MV-4-11 (cell line): ENCODE measurements around the gene SS18L1.

Experiments used
- DNase-seq: peaks from one replicate; lab custom pipeline; 2025; lab: John Stamatoyannopoulos, UW

Gene SS18L1

DNA sequence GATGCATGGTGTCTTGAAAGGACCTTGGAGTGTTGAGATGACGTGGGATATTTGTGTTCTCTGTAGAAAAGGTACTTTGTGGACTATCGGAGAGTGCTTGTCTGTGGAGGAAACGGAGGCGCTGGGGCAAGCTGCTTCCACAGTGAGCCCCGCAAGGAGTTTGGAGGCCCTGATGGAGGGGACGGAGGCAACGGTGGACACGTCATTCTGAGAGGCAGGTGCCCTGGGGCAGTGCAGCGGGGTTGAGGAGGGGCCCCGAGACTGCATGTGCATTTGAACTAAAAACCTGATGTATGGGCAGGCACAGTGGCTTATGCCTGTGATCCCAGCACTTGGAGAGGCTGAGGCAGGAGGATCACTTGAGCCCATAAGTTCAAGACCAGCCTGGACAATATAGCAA is 52.2 kb downstream of the SS18L1 start:
- no peak for DNase-seq

DNA sequence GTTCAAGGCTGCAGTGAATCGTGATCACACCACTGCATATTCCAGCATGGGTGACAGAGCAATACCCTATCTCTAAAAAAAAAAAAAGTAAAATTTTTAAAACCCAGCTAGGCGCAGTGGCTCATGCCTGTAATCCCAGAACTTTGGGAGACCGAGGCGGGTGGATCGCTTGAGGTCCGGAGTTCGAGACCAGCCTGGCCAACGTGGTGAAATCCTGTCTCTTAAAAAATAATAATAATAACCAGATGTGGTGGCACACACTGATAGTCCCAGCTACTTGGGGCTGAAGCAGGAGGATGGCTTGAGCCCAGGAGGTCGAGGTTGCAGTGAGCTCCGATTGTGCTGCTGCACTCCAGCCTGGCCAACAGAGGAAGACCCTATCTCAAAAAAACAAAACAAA is 52.7 kb downstream of the SS18L1 start:
- DNase-seq: no peak

DNA sequence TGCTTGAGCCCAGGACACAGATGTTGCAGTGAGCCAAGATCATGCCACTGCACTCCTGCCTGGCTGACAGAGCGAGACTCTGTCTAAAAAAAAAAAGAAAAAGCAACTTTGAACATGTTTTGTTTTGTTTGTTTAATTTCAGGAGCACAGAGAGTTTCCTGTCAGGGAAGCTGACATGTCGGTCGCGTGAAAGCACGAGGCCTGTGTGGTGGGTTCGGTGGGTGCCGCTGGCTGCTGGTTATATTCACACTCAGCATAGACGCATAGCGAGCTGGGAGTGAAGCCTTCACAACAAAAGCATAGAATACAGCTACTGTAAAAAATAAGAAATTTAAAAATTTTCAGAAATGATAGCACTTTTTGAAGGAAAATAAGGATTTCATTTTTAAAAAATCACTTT is 53.7 kb downstream of the SS18L1 start:
- no peak for DNase-seq

DNA sequence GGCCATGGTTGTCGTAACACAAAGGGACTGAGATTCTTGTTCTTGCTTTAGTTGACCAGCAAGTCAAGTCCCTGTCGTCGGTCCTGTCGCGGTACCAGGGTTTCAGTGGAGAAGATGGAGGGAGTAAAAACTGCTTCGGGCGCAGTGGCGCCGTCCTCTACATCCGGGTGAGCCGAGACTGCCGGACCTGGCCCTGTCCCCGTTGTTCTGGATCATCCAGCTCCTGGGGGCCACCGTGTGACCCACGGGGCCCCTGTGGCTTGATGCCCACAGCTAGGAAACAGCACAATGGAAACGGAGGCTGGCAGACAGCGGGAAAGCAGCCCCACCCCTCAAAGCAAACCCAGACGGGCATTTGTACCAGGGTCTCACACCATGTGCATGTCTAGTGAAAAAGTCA is 54.2 kb downstream of the SS18L1 start:
- no peak for DNase-seq

DNA sequence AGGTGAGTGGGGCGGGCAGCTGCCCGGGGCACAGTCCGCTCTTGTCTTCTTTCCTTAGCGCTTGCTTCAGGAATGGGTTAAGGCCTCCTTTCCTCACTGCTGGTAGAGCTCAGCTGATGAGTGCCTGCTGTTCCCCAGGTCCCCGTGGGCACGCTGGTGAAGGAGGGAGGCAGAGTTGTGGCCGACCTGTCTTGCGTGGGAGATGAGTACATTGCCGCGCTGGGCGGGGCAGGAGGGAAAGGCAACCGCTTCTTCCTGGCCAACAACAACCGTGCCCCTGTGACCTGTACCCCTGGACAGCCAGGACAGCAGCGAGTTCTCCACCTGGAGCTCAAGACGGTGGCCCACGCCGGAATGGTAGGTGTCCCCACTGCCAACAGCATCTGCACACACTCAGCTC is 54.9 kb downstream of the SS18L1 start:
- no peak for DNase-seq

DNA sequence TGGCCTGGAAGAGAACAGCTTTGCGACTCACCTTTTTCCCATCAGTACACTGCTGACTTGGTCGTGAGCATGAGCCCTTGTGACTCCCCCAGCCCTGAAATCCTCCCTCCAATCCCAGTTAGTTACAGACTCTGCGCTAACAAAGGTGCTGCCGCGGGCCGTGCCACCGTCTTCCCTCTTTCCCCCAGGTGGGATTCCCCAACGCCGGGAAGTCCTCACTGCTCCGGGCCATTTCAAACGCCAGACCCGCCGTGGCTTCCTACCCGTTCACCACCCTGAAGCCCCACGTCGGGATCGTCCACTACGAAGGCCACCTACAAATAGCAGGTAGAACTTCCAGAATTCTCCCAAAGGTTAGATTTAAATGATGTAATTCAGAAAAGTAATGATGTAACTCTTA is 55.4 kb downstream of the SS18L1 start:
- no peak for DNase-seq

DNA sequence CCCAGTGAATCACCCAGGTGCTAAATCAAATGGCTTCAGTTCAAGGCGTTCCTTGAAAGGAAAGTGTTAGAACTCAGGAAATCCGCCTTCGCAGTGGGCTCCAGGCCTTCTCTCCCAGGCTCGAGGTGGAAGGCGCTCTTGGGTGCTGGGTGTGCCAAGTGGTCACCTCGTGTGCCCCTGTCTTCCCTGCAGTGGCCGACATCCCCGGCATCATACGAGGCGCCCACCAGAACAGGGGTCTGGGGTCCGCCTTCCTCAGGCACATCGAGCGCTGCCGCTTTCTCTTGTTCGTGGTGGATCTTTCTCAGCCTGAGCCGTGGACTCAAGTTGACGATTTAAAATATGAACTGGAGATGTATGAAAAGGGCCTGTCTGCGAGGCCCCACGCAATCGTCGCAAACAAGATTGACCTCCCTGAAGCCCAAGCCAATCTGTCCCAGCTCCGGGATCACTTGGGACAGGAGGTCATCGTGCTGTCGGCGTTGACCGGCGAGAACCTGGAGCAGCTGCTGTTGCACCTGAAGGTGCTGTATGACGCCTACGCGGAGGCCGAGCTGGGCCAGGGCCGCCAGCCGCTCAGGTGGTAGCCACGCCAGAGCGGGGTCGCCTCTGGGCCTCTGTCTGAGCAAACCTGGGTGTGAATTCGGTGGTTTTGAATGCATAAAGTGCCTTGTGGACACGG is 57.1 kb downstream of the SS18L1 start:
- DNase-seq: no peak

DNA sequence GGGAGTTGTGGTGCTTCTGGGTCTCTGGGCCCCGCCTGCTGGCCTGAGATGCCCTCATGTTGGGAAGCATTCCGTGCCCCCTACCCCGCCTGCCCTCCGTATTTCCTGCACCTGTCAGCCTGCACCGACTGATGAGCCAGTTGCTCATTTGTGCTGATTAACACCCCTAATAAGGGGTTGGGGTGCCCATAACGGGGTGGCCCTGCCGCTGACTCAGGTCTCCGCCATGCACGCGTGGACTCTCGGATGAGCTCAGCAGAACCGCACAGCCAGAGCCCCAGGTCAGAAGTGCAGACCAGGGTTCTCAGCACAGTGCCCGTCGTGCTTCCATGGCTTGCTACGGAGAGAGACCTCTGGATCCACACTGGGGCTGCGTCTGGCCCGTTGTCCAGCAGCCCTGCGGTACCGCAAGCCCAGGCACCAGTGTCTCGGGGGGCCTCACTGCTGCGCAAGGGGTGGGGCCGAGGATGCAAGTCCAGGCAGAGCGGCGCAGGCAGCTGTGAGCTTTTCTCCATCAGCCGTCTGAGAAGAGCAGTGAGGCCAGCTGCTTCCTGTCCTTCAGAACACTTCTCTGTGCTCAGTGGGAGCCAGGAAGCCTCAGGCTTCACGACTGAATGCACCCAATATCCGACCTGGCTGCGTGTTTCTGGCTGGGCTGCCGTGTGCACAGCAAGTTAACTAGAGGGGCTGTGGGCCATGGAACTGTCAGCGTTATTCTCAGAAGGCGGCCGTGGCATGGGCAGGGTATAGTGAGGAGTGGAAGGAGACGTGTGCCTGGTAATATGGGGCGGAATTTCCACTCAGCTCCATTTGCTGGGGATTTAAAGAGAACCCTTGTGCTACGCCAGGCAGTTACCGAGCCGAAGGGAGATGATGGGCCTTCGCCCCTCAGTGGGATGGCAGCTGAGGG is 57.9 kb downstream of the SS18L1 start:
- no peak for DNase-seq

DNA sequence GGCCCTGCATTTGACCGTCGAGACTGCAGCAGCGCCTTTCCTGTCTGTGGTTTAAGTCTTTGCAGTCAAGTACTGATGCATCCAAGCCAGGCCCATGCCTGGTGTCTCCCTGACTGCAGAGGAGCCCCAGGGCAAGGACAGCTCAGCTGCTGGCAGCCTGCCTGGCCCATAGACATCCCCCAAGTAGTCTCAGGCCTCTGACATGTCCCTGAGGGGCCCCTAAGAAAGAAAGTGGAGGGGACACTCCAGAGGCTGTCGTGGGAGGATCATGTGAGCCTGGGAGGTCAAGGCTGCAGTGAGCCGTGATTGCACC is 58.5 kb downstream of the SS18L1 start:
- DNase-seq: no peak

DNA sequence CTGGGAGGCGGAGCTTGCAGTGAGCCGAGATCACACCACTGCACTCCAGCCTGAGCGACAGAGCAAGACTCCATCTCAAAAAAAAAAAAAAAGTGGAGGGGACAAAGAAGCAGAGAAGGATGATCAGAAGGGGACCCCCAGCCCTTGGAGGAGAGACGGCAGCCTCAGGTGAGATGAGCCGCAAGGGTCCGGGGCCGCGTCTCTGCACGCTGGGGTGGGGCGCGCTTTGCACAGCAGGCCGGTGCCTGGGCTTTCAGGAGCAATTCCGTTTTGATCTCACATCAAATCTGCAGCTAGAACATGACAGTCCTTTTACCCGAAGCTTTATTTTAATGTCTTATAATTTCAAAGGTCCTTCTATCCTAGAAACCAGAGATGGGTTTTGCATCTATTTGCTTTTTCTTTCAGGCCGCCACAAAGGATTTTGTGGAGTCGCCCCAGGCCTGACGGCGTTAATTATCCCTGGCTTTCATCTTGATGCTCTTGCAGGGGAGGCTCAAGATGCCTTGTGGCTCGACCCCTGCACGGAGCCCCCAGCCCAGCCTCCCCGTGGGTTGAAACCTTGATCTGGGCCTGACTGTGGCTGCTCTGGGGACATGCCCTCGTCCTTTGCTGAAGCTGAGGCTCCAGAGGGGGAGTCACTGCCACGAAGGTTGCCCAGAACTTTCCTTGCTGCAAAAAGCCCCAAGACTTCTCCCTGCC is 59.3 kb downstream of the SS18L1 start:
- DNase-seq: no peak

DNA sequence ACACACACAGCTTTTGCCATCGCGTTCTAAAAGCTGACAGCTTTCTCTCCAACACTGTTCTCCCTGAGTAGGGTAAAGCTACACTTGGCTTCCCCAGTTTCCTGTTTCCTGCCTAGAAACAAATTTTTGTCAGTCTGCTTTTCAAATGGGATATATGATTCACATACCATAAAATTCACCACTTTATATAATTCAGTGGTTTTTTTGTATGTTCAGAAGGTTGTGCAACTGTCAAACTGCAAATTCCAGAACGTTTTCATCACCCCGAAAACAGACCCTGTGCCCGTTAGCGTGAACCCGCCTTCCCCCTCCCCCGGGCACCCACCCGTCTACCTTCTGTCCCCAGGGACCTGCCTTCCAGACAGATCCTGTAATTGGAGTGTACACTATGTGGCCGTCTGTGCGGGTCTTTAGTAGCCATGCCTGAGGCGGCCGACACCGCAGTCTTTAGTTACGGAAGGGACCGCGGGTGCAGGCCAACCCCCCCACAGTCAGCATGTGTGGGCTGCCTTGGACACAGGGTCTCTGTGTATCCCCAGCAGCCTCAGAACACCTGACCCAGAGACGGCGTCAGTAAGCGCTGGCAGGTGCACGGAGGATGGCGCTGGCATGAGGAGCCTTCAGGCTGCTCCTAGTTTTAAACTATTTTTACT is 59.9 kb downstream of the SS18L1 start:
- peak; percentile 8 for DNase-seq

DNA sequence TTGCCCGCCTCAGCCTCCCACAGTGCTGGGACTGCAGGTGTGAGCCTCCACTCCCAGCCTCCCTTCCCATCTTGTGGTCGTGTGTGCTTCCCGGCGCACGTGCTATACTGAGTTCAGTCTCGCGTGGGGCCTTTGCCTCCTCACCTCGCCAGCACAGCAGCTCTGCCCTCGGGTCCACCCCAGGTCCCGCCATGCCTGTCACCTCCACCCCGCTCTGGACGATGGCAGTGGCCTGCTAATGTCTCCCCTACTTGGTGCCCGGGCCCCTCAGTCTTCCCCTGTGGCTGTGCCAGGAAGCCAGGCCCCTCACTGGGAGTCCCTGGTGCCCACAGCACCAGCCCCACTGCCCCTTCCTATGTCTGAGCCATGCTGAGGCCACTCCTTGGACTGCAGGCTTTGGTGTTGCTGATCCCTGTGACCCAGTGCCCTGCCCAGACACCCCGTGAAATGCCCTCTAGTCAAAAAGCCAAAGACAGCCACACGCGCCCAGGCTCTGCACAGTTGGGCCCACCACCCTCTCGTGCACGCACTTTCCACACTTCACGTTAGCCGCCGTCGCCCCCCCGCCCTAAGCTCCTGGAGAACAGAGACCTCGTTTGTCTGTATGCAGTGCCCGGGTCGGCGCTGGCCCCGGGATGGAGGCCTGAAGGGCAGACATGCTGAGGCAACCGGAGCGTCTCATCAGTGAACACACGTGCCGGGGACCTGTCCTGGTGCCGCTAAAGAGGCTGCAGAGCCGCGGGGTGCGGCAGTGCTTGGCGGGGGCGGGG is 62.2 kb downstream of the SS18L1 start:
- DNase-seq: no peak

DNA sequence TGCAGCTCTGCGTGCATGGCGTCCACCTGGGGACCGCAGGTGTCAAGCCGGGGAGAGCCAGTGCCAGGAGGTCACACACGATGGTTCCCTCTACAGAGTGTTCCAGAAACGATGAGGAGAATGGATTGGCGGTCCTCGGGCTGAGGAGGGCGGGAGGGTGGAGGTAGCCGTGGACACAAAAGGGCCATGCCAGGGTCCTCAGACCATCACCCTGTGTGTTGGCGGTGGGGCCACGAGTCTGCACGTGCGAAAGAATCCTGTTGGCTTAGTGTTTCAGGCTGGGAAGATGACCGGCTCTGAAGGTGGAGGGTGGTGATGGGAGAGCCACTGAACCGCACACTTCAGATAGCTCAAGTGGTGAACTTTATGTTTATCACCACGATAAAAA is 62.8 kb downstream of the SS18L1 start:
- DNase-seq: no peak

DNA sequence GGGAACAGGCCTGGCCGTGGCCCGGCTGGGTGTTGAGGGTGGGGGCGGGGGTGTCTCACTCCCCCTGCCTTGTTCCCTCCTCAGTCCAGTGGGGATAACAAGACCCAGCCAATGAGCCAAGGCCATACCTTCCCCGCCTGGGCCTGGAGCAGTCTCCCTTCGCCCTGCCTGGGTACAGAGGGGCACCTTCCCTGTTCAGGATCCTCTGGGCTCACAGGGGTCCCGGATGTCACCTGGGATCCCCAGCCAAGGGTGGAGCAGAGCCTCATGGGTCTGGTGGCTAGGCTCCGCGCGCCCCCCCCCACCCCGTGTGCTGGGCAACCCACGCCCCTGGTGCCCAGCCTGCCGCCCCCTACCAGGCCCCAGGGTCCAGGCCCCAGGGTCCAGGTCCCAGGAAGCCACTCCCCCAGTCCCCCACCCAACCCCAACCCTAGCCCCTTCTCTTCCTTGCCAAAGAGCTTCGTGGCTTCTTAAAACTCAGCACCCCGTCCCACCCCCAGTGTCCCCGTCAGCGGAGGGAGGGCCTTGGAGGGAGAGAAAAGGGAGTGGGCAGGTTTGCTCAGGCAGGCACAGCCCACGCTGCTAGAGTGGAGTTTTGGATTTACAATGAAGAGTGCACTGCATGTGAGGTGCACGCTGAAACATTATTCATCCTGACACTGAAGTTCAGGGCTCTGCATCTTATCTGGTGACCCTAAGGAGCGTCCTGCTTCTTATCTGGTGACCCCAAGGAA is 64.7 kb downstream of the SS18L1 start:
- no peak for DNase-seq

DNA sequence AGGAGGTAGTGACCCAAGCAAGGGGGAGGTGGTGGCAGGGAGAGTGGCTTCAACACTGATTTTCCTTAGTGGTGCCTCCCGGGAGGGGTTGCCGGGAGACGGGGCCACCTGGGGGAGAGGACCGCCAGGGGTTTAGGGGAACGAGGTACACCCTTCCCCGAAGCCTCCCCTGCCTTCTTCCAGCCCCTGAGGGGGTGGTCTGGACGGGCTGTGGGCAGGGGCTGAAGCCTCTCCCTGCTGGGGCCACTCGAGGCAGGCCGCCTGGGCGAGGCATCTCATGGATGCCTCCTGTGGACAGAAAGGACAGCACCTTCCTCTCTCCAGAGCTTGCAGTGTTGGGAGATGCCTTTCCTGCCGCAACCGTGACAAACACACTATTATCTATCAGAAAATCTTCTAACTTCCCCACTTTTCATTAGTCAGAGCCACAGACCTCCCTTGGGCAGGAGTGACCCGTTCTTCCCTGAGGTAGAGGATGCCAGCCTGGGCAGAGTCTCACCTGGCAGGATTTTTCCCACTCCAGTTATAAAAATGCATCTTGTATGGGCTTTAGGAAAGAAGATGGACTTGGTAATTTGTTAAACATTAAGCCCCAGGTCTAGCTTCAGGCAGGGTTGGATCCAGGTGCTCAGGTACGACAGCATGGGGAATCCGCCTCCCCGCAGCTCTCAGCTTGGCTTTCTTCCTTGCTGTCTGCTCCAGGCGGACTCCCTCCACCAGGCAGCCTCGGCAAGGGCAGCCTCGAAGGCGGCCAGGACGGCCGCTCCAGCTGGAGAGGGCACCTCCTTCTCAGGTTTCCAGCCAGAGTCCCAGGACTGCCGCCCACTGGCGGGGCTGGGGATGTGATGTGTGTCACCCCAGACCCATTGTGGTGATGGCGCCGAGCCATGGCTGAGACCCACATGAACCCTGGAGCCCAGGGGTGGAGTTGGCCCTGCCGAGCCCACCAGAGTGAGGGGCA is 65.5 kb downstream of the SS18L1 start:
- DNase-seq: no peak

DNA sequence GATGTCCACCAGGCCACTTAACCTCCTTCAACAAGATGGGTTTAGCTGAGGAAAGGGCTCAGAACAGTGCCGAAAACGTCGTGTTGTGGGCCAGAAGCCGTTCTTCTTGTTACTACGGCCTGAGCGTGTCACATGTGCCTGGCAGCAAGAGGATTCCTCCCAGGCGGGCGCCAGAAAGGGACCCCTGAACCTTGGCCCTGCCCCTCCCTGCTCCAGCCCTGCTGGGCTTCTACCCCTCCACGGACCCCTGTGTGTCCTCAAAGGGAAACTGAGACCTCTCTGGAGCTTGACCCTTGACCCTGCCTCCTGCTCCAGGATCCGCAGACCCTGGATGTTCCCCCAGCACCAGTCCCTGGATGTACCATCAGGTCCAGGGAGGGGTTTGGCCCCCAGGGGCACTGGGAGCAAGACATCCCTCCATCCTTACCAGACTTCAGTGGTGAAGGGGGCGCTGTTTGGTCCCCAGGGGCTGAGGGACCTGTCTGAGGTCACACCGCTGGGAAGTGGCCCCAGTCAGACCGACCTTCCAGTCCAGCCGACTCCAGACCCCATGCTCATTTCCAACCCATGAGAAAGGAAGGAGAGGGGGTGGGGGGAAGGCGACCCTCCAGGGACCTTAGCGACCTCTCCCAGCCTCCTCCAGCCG is 66.4 kb downstream of the SS18L1 start:
- no peak for DNase-seq

DNA sequence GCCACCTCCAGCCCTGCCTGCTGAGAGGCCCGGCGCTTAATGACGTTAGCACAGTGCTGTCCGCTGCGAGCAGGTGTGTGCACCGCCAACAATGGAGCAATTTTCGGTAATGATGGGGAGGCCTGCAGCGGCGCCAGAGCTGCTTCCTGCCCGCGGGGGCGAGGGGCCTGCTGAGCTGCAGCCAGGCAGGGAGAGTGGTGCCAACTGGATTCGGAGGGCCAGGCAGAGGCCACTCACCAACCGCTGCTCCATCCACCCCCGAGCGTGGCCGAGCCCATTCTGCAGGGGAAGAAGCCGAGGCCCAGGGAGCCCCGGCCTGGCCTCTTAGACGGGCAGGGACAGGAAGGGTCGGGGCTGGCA is 66.9 kb downstream of the SS18L1 start:
- no peak for DNase-seq

DNA sequence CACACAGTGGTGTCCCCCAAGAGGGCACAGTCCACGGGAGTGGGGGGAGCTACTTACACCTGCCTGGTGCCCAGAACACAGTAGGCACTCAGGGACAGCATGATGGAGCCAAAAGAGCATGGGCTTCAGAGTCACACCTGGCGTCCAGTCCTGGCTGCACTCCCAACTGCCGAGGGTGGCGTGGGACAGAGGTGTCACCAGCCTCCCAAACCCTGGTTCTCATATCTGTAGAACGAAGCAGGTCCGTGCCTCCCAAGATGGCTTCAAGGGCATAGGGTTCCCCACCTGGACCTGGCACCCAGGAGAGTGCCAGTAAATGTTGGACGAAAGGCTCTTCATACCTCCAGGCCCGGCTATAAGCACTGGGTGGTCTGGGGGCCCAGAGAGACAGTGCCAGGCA is 67.6 kb downstream of the SS18L1 start:
- DNase-seq: no peak

DNA sequence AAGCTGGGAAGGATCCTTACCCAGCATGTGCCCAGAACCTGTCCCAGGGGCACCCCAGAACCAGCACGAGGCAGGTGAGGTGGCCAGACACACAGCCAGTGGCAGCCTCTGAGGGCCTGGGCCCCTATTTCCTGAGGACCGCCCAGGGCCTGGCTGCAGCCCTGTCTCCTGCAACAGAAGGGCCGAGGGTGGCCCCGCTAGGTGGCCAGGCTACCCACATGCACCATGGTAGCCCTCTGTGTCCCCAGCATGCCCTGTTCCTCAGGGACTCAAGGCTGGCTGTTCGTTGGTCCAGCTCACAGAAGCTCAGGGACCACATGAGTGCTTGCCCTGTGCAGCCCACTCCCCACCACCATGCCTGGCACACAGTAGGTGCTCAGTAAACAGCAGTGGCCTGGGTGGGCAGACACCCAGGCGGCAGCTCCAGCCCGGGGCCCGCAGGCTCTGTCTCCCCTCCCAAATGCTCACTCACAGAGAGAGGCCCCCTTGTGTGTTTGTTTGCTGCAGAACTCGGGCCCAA is 68.3 kb downstream of the SS18L1 start:
- DNase-seq: no peak
